Stomach (tissue), 4 donors: ENCODE results near the gene TGFBI.

Experiments used
- CTCF ChIP-seq, 7 experiments: fragments of 450-650 bp in 4 of 7; fragments of 200-600 bp in 3 of 7; sonication (generic) in 3 of 7; IDR thresholded peaks; one replicate each; pipeline ENCODE4 v1.5.1; 2016 to 2019; ENCODE audit warnings: antibody characterized with exemption in 7 of 7, control low read depth in 2 of 7, mild to moderate bottlenecking in 1 of 7
- EP300 ChIP-seq: sonication (generic); formaldehyde crosslinking; IDR thresholded peaks from one replicate; pipeline ENCODE4 v1.6.1; 2017; ENCODE audit warnings: antibody characterized with exemption
- POLR2A ChIP-seq, 4 donors: fragments of 450-650 bp; IDR thresholded peaks; one replicate each; pipeline ENCODE4 v1.6.1; 2016; ENCODE audit warnings: antibody characterized with exemption in 4 of 4, control low read depth in 2 of 4, mild to moderate bottlenecking in 1 of 4, moderate library complexity in 1 of 4
- POLR2AphosphoS5 ChIP-seq, 3 donors: sonication (generic); formaldehyde crosslinking; IDR thresholded peaks; one replicate each; pipeline ENCODE4 v1.6.1; 2016; ENCODE audit warnings: antibody characterized with exemption in 3 of 3

GRCh38 chr5:136066661-136067271 lies 38.0 kb downstream of the TGFBI start:
- TF ChIP-seq POLR2A (IDR thresholded peaks at IDR 0.05) (no peak), CTCF (IDR thresholded peaks at IDR 0.05) (peak in 2 of 7 experiments; percentile 10 to 17), EP300 (no peak), POLR2AphosphoS5 (IDR thresholded peaks at IDR 0.05) (no peak)
